Hippocampal formation (tissue), 2 donors: Measurements from ENCODE around the gene CNNM2.
A peak's percentile ranks its signal among the peaks of the same experiment; 100 is the strongest.
"Not testable (repeated sequence)": the region's sequence is repeated elsewhere in the genome, so short reads cannot be mapped to it uniquely, and the experiment has no call there.

ENCODE experiments used
- DNase-seq, 2 donors: peaks; one replicate each; lab custom pipeline; 2025; lab: John Stamatoyannopoulos, UW

The CNNM2 gene

DNA sequence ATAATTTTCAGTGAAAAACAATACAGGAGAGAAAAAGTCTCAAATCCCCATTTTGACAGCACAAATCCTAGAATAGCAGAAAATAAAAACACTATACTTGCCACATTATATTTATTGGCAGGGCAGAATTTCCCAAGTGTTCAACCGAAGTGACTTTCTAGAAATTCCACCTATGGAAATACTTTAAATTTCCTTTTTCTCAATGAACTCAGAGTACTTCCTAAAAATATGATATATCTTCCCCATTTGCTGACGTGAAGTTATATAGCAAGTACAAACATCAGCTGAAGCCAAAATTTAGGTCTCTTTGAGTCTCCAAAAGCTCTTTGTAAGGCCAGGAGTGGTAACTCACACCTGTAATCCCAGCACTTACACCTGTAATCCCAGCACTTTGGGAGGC lies 191.7 kb downstream of the CNNM2 start:
- DNase-seq, result no peak

- no peak for DNase-seq
These were observed 192.3 kb downstream of the CNNM2 start for GRCh38 chr10:103110407-103110806.

- DNase-seq, result peak in 1 of 2 donors; percentile 79
These were observed 193.2 kb downstream of the CNNM2 start for GRCh38 chr10:103111031-103111917.

DNA sequence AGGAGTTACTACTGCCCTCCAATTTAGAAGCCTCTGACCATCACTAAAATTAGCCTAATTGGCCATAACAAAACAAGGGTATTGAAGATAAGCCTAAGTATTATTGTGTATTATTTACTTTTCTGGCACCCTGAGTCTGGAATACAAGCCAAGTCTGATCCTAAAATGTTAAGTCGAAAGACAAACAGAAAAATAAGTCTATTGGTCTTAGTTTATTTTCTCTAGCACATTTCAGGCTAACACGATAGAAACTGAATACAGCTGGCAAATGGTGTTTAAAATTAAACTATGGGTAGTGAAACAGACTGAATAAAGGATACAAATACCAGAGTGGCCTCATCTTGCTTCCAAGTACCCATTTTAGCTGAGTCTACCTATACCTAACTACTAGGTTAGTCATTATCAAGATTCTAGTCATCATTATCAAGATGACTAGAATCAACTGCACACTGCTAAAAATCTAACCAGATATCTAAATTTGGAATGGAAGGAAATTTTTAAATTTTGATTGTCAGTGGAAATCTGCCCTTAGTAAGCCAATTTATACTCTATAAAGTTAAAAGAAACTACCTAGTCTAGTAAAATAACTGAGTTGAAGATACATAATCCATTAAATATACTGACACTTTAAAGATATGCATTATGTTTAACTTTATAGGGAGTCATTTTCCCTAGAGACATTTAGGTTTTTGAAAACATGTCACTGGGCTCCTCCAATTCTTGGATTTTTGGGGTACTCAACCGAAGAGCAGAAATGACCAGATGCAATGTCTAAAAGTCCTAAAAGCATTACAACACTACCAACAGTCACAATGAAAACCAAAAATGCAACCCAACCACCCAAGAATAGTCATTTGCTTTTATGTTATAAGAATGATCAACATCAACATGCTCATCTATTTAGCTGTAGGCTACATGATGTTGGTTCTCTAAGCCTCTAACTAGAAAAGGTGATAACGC lies 194.1 kb downstream of the CNNM2 start:
- DNase-seq, result no peak

GRCh38 chr10:103114876-103115275 lies 196.8 kb downstream of the CNNM2 start:
- DNase-seq, result no peak

DNA sequence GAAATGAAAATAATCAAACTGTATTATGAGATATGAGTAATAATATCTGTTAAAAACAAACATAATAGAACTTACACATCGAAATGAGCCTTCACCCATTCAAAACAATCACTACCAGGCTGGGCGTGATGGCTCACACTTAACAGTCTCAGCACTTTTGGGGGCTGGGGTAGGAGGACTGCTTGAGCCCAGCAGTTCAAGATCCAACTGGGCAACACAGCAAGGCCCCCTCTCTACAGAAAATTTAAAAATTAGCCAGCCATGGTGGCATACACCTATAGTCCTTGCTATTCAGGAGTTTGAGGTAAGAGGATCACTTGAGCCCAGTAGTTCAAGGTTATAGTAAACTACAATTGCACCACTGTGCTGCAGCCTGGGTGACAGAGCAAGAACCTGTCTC lies 199.2 kb downstream of the CNNM2 start:
- no peak for DNase-seq

DNA sequence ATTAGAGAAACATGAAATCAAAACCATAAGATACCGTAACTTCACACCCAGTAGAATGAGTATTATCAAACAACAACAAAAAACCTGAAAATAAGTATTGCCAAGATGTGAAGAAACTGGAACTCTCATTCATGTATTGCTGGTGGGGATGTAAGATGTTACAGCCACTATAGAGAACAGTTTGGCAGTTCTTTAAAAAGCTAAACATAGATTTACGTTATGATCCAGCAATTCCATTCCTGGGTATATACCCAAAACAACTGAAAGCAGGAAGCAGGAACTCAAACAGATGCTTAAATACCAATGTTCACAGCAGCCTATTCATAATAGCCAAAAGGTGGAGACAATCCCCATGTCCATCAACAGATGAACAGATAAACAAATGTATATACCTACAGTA lies 202.5 kb downstream of the CNNM2 start:
- DNase-seq, result no peak

DNA sequence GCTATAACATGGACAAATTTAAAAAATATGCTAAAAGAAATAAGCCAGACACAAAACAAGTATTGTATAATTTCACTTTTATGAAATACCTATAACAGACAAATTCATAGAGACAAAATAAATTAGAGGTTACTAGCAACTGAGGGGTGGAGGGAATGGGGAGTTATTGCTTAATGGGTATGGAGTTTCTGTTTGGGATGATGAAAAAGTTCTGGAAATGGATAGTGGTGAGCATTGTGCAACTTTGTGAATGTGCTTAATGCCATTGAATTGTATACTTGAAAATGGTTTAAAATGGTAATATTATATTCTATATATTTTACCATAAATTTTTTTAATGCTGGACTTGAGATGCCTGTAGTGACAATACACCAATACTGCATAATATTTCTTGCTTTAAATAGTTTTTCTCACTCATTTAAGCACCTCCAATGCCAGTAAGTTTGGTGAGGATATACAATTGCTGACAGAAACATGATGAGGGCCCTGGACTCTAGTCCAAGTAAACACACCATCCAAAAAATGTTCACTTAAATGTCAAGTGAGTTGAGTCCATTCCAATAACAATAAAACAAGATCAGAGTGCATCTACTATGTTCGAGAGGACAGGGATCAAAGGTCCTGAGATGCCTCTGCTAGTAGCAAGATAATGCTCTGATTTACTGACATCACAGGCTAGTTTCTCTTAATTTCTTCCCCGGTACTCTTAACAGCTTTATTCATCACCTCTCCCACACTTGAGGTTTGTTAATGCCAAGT lies 203.1 kb downstream of the CNNM2 start:
- DNase-seq, result no peak

- no peak for DNase-seq
These were observed 205.4 kb downstream of the CNNM2 start for GRCh38 chr10:103123282-103124024.

DNA sequence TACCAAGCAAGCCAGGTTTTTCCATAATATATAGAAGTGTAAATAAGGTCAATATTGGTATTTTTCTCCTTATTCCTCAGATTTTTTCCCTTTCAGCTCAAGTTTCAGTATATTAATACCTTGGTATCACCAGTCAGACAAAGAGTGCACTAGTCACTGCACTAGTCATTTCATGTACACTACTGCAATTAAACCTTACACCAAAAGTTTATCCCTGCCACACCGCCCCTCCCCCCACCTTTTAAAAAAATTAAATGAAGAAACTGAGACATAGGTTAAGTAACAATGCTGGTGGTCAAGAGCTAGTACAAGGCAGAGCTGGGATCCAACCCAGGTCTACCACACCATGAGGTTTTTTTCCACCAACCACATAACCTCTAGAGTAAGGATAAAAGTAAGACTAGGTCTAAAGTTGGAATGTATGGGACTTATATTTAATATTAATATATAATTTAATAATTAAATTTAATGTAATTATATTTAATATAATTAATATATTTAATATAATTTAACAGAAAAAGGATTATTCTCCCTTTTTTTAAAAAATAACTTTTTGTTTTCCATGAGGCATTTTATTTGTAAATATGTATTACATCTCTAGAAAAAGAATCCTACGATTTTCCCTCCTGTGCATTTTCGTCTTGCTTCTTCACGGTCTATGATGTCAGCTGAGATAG lies 206.5 kb downstream of the CNNM2 start:
- no peak for DNase-seq

- DNase-seq, result no peak
These were observed 207.5 kb downstream of the CNNM2 start for GRCh38 chr10:103125323-103126267.

GRCh38 chr10:103127241-103127640 lies 209.1 kb downstream of the CNNM2 start:
- DNase-seq, result no peak

DNA sequence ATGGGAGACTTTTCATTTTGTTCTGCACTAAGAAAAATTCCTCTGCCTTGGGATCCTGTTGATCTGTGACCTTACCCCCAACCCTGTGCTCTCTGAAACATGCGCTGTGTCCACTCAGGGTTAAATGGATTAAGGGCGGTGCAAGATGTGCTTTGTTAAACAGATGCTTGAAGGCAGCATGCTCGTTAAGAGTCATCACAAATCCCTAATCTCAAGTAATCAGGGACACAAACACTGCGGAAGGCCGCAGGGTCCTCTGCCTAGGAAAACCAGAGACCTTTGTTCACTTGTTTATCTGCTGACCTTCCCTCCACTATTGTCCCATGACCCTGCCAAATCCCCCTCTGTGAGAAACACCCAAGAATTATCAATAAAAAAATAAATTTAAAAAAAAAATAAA lies 212.1 kb downstream of the CNNM2 start:
- not testable (repeated sequence) for DNase-seq

DNA sequence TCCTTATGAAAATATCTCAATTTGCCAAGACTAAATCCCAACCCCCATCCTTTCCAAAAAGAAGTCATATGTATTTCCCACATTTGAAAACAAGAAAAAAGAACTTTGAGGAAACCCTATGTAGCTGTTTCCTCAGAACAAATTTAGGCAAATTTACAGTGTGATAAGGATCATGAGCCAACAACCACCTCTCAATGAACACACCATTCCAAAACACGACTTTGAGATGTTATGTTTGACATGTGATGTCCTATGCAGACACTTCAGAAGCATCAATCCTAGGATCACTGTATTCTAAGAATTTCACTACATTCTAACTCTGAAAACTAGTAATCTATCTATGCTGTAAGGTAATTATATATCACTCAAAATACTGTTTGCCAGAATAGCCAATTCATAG lies 212.8 kb downstream of the CNNM2 start:
- DNase-seq, result no peak

DNA sequence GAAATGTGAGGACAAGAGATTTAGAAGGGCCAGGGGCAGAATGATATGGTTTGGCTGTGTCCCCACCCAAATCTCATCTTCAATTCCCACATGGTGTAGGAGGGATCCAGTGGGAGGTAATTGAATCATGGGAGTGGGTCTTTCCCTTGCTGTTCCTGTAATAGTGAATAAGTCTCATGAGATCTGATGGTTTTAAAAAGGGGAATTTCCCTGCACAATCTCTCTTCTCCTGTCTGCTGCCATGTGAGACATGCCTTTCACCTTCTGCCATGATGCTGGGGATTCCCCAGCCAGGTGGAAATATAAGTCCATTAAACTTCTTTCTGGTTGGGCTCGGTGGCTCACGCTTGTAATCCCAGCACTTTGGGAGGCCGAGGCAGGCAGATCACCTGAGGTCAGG lies 217.1 kb downstream of the CNNM2 start:
- DNase-seq, result not testable (repeated sequence)

DNA sequence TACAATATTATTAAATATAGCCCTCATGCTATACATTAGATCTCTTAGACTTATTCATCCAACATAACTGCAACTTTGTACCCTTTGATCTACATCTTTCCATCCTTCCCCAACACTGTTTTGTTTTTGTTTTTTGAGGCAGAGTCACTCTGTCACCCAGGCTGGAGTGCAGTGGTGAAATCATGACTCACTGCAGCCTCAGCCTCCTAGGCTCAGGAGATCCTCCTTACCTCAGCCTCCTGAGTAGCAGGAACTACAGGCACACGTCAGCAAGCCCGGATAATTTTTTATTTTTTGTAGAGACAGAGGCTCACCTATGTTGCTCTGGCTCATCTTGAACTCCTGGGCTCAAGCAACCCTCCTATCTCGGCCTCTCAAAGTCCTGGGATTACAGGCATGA lies 221.7 kb downstream of the CNNM2 start:
- DNase-seq, result no peak
